ENCODE measurements around the gene BCL2L12. TPM values are rescaled to one million over a fixed set of nuclear protein-coding genes. Genes with fewer than 3 reads are reported as not detected.

BCL2L12 gene
- total and polyA plus RNA-seq, 3 experiments from 2014 or later = 18.9 to 70.9 (median 68.2) TPM

- ChIA-PET POLR2A (no interaction called here), CTCF (no interaction called here)
- peaks cover 19% of the 10 kb centered on the region for H3K4me1 ChIP-seq (ENCODE audit: insufficient read depth, low read length)
- DNase-seq = no peak
- no peak overlapping the region for H3K4me3 ChIP-seq (ENCODE audit: low read length)
- H3K9me3 Mint-ChIP-seq = no peaks in the 10 kb centered on the region
- H3K36me3 Mint-ChIP-seq = peaks cover 0 to 64% (median 0%) of the 10 kb centered on the region in 3 donors
- peaks cover 17% of the 10 kb centered on the region for H3K36me3 ChIP-seq (ENCODE audit: insufficient read depth, low read length)
- H3K27me3 Mint-ChIP-seq = peaks cover 0 to 3% of the 10 kb centered on the region in 2 donors
- peak overlapping the region in 2 of 8 donors; percentile 48 to 74 for H3K27ac Mint-ChIP-seq
- H3K4me3 Mint-ChIP-seq = no peak overlapping the region
- H3K27ac ChIP-seq (ENCODE audit: low read depth, low read length) = no peak overlapping the region
- peaks cover 32 to 50% (median 36%) of the 10 kb centered on the region in 3 donors for H3K4me1 Mint-ChIP-seq
- no peaks in the 10 kb centered on the region for H3K27me3 ChIP-seq (ENCODE audit: insufficient read depth, low read length, poor library complexity, severe bottlenecking)
- no peaks in the 10 kb centered on the region for H3K9me3 ChIP-seq (ENCODE audit: low read length)
Measured at GRCh38 chr19:49645995-49646394, 19.7 kb upstream of the BCL2L12 start.

GRCh38 chr19:49646586-49646985 is 19.1 kb upstream of the BCL2L12 start:
- no peaks in the 10 kb centered on the region for H3K9me3 Mint-ChIP-seq
- peaks cover 0 to 65% (median 0%) of the 10 kb centered on the region in 3 donors for H3K36me3 Mint-ChIP-seq
- POLR2A ChIA-PET = no interaction called here
- Histone ChIP-seq H3K9me3 (ENCODE audit: low read length) (no peaks in the 10 kb centered on the region), H3K4me3 (ENCODE audit: low read length) (no peak overlapping the region), H3K27me3 (ENCODE audit: insufficient read depth, low read length, poor library complexity, severe bottlenecking) (no peaks in the 10 kb centered on the region), H3K27ac (ENCODE audit: low read depth, low read length) (no peak overlapping the region), H3K36me3 (ENCODE audit: insufficient read depth, low read length) (peaks cover 17% of the 10 kb centered on the region), H3K4me1 (ENCODE audit: insufficient read depth, low read length) (peaks cover 13% of the 10 kb centered on the region)
- CTCF ChIA-PET = no interaction called here
- H3K4me1 Mint-ChIP-seq = peaks cover 28 to 46% (median 31%) of the 10 kb centered on the region in 3 donors
- peaks cover 0 to 3% of the 10 kb centered on the region in 2 donors for H3K27me3 Mint-ChIP-seq
- peak overlapping the region in 2 of 7 donors; percentile 23 to 64 for H3K4me3 Mint-ChIP-seq
- DNase-seq = peak in 1 of 5 donors; percentile 37
- H3K27ac Mint-ChIP-seq = peak overlapping the region in 3 of 8 donors; percentile 20 to 79 (median 52)

DNA sequence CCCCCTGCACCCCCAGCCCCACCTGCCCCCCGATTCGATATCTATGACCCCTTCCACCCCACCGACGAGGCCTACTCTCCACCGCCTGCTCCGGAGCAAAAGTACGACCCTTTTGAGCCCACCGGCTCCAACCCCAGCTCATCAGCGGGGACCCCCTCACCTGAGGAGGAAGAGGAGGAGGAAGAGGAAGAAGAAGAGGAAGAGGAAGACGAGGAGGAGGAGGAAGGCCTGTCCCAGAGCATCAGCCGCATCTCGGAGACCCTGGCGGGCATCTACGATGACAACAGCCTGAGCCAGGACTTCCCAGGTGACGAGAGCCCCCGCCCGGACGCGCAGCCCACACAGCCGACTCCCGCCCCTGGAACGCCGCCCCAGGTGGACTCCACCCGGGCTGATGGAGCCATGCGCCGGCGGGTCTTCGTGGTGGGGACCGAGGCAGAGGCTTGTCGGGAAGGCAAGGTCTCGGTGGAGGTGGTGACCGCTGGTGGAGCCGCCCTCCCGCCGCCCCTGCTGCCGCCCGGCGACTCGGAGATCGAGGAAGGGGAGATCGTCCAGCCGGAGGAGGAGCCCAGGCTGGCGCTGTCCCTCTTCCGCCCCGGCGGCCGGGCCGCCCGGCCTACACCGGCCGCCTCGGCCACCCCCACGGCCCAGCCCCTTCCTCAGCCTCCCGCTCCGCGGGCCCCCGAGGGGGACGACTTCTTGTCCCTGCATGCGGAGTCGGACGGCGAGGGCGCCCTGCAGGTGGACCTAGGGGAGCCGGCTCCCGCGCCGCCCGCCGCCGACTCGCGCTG is 14.5 kb upstream of the BCL2L12 start:
- POLR2A ChIA-PET = no interaction called here
- H3K27me3 Mint-ChIP-seq = no peaks in the 10 kb centered on the region

DNA sequence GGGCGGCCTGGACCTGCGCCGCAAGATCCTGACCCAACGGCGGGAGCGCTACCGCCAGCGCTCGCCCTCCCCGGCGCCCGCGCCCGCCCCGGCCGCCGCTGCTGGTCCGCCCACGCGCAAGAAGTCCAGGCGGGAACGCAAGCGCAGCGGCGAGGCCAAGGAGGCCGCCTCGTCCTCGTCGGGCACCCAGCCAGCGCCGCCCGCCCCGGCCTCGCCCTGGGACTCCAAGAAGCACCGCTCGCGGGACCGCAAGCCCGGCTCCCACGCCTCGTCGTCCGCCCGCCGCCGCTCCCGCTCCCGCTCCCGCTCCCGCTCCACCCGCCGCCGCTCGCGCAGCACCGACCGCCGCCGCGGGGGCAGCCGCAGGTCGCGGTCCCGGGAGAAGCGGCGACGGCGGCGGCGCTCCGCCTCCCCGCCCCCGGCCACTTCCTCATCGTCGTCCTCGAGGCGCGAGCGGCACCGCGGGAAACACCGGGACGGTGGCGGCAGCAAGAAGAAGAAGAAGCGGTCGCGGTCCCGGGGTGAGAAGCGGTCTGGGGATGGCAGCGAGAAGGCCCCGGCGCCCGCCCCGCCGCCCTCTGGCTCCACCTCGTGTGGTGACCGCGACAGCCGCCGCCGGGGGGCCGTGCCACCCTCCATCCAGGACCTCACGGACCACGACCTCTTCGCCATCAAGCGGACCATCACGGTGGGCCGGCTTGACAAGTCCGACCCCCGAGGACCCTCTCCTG is 13.7 kb upstream of the BCL2L12 start:
- ChIA-PET CTCF (no interaction called here), POLR2A (no interaction called here)

More for the DNA sequence above, 14.5 kb upstream of the BCL2L12 start:
- H3K27ac ChIP-seq (ENCODE audit: low read depth, low read length) = no peak overlapping the region
- H3K4me3 Mint-ChIP-seq = no peak overlapping the region
- CTCF ChIA-PET = no interaction called here
- no peak overlapping the region for H3K4me3 ChIP-seq (ENCODE audit: low read length)
- peaks cover 0 to 74% (median 1%) of the 10 kb centered on the region in 3 donors for H3K36me3 Mint-ChIP-seq
- peaks cover 2 to 6% (median 4%) of the 10 kb centered on the region in 3 donors for H3K4me1 Mint-ChIP-seq
- no peaks in the 10 kb centered on the region for H3K27me3 ChIP-seq (ENCODE audit: insufficient read depth, low read length, poor library complexity, severe bottlenecking)
- H3K4me1 ChIP-seq (ENCODE audit: insufficient read depth, low read length) = no peaks in the 10 kb centered on the region
- peaks cover 38% of the 10 kb centered on the region for H3K36me3 ChIP-seq (ENCODE audit: insufficient read depth, low read length)
- no peak overlapping the region for H3K27ac Mint-ChIP-seq
- peak in 1 of 5 donors; percentile 45 for DNase-seq
- no peaks in the 10 kb centered on the region for H3K9me3 ChIP-seq (ENCODE audit: low read length)
- no peaks in the 10 kb centered on the region for H3K9me3 Mint-ChIP-seq

DNA sequence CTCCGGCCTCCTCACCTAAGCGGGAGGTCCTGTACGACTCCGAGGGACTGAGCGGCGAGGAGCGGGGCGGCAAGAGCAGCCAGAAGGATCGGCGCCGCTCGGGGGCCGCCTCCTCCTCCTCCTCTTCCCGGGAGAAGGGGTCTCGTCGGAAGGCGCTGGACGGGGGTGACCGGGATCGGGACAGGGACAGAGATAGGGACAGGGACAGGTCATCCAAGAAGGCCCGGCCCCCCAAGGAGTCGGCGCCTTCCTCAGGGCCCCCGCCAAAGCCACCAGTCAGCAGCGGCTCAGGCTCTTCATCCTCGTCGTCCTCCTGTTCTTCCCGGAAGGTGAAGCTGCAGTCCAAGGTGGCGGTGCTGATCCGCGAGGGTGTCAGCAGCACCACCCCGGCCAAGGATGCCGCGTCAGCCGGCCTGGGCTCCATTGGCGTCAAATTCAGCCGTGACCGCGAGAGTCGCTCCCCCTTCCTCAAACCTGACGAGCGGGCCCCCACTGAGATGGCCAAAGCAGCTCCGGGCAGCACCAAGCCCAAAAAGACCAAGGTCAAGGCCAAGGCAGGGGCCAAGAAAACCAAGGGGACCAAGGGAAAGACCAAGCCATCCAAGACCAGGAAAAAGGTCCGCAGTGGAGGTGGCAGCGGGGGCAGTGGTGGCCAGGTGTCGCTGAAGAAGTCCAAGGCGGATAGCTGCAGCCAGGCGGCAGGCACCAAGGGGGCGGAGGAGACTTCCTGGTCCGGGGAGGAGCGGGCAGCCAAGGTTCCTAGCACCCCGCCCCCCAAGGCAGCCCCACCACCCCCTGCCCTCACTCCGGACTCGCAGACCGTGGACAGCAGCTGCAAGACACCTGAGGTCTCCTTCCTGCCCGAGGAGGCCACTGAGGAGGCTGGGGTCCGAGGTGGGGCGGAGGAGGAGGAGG is 12.9 kb upstream of the BCL2L12 start:
- Mint-ChIP-seq H3K9me3 (no peaks in the 10 kb centered on the region), H3K4me3 (no peak overlapping the region), H3K4me1 (peaks cover 0 to 4% (median 2%) of the 10 kb centered on the region in 3 donors), H3K36me3 (peaks cover 0 to 73% (median 1%) of the 10 kb centered on the region in 3 donors), H3K27ac (no peak overlapping the region), H3K27me3 (no peaks in the 10 kb centered on the region)
- Histone ChIP-seq H3K9me3 (ENCODE audit: low read length) (no peaks in the 10 kb centered on the region), H3K27me3 (ENCODE audit: insufficient read depth, low read length, poor library complexity, severe bottlenecking) (no peaks in the 10 kb centered on the region), H3K4me3 (ENCODE audit: low read length) (no peak overlapping the region), H3K27ac (ENCODE audit: low read depth, low read length) (no peak overlapping the region), H3K36me3 (ENCODE audit: insufficient read depth, low read length) (peaks cover 34% of the 10 kb centered on the region), H3K4me1 (ENCODE audit: insufficient read depth, low read length) (no peaks in the 10 kb centered on the region)
- DNase-seq = peak in 1 of 5 donors; percentile 44
- POLR2A ChIA-PET = interaction anchor here (1.0 kb wide), 1 partner anchor 12 kb away, joined by 3 read pairs; the partner anchor contains the start of genes BCL2L12 and IRF3
- CTCF ChIA-PET = no interaction called here

More for the DNA sequence above, 13.7 kb upstream of the BCL2L12 start:
- Histone ChIP-seq H3K27me3 (ENCODE audit: insufficient read depth, low read length, poor library complexity, severe bottlenecking) (no peaks in the 10 kb centered on the region), H3K36me3 (ENCODE audit: insufficient read depth, low read length) (peaks cover 39% of the 10 kb centered on the region), H3K4me1 (ENCODE audit: insufficient read depth, low read length) (no peaks in the 10 kb centered on the region), H3K27ac (ENCODE audit: low read depth, low read length) (no peak overlapping the region), H3K4me3 (ENCODE audit: low read length) (no peak overlapping the region), H3K9me3 (ENCODE audit: low read length) (no peaks in the 10 kb centered on the region)
- Mint-ChIP-seq H3K4me1 (peaks cover 1% of the 10 kb centered on the region in 3 donors), H3K36me3 (peaks cover 0 to 74% (median 1%) of the 10 kb centered on the region in 3 donors), H3K27me3 (no peaks in the 10 kb centered on the region), H3K9me3 (no peaks in the 10 kb centered on the region), H3K4me3 (no peak overlapping the region), H3K27ac (no peak overlapping the region)
- DNase-seq = no peak

DNA sequence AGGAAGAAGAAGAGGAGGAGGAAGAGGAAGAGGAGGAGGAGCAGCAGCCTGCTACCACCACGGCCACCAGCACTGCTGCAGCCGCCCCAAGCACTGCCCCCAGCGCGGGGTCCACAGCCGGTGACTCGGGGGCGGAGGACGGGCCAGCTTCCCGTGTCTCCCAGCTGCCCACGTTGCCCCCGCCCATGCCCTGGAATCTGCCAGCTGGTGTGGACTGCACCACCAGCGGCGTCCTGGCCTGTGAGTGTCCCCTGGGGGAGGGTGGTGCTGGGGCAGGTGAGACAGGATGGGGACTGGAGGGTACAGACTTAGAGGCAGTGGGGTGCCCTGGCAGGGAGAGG is 12.3 kb upstream of the BCL2L12 start:
- H3K4me3 Mint-ChIP-seq = no peak overlapping the region
- Histone ChIP-seq H3K27me3 (ENCODE audit: insufficient read depth, low read length, poor library complexity, severe bottlenecking) (no peaks in the 10 kb centered on the region), H3K36me3 (ENCODE audit: insufficient read depth, low read length) (peaks cover 34% of the 10 kb centered on the region), H3K4me3 (ENCODE audit: low read length) (no peak overlapping the region), H3K4me1 (ENCODE audit: insufficient read depth, low read length) (no peaks in the 10 kb centered on the region), H3K9me3 (ENCODE audit: low read length) (no peaks in the 10 kb centered on the region), H3K27ac (ENCODE audit: low read depth, low read length) (no peak overlapping the region)
- DNase-seq = no peak
- ChIA-PET POLR2A (interaction anchor here (1.0 kb wide), 1 partner anchor 12 kb away, joined by 3 read pairs; the partner anchor contains the start of genes BCL2L12 and IRF3), CTCF (no interaction called here)
- H3K27me3 Mint-ChIP-seq = no peaks in the 10 kb centered on the region
- no peak overlapping the region for H3K27ac Mint-ChIP-seq
- peaks cover 0 to 75% (median 1%) of the 10 kb centered on the region in 3 donors for H3K36me3 Mint-ChIP-seq
- H3K4me1 Mint-ChIP-seq = peaks cover 0 to 4% (median 2%) of the 10 kb centered on the region in 3 donors
- no peaks in the 10 kb centered on the region for H3K9me3 Mint-ChIP-seq

DNA sequence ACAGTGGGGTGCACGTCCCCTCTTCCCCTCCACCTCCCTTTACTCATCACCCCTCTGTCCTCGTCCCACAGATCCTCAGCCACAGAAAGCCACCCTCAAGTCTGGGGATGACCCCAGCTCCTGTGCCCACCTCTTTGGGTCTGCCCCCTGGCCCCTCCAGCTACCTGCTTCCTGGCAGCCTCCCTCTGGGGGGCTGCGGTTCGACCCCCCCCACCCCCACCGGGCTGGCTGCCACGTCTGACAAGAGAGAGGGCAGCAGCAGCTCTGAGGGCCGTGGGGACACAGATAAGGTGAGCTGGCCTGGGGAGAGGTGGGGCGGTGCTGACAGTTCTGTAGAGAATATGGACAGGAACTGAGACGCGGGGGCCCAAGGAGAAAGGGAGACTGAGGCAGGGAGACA is 11.2 kb upstream of the BCL2L12 start:
- no peaks in the 10 kb centered on the region for H3K4me1 ChIP-seq (ENCODE audit: insufficient read depth, low read length)
- POLR2A ChIA-PET = no interaction called here

More for the DNA sequence above, 11.2 kb upstream of the BCL2L12 start:
- DNase-seq = no peak
- Mint-ChIP-seq H3K4me1 (peaks cover 0 to 9% (median 2%) of the 10 kb centered on the region in 3 donors), H3K4me3 (no peak overlapping the region), H3K36me3 (peaks cover 0 to 77% (median 1%) of the 10 kb centered on the region in 3 donors), H3K27ac (peak overlapping the region in 2 of 8 donors; percentile 50 to 74), H3K27me3 (no peaks in the 10 kb centered on the region), H3K9me3 (no peaks in the 10 kb centered on the region)
- no peak overlapping the region for H3K4me3 ChIP-seq (ENCODE audit: low read length)
- peaks cover 44% of the 10 kb centered on the region for H3K36me3 ChIP-seq (ENCODE audit: insufficient read depth, low read length)
- no peaks in the 10 kb centered on the region for H3K9me3 ChIP-seq (ENCODE audit: low read length)
- CTCF ChIA-PET = interaction anchor here (2.6 kb wide), 1 partner anchor 12 kb away, joined by 8 read pairs; the partner anchor contains the start of gene SCAF1
- no peaks in the 10 kb centered on the region for H3K27me3 ChIP-seq (ENCODE audit: insufficient read depth, low read length, poor library complexity, severe bottlenecking)
- H3K27ac ChIP-seq (ENCODE audit: low read depth, low read length) = no peak overlapping the region
